GM12864 (cell line): ENCODE results near the gene SLC39A10.
"Not testable (repeated sequence)": the region's sequence is repeated elsewhere in the genome, so short reads cannot be mapped to it uniquely, and the experiment has no call there.

Source experiments
- DNase-seq: peaks from one replicate; pipeline ENCODE4 v3.0.0-alpha.2; 2011; ENCODE audit warnings: low read depth
- H3K4me3 ChIP-seq: 2 replicates; pipeline ENCODE4 v1.5.1; 2011; ENCODE audit warnings: mild to moderate bottlenecking, low read depth, low read length, control low read depth
- CTCF ChIP-seq: IDR thresholded peaks from 2 replicates; pipeline ENCODE4 v1.5.1; 2011; ENCODE audit warnings: low read depth, mild to moderate bottlenecking, moderate library complexity, low read length, control low read depth, inconsistent platforms; ENCODE audit errors: missing control alignments

SLC39A10 gene

GRCh38 chr2:195645413-195645812 lies 11.6 kb upstream of the SLC39A10 start:
- no peak for DNase-seq
- no peak overlapping the region for H3K4me3 ChIP-seq
- no peak for TF ChIP-seq CTCF

GRCh38 chr2:195646424-195646823 lies 10.6 kb upstream of the SLC39A10 start:
- no peak overlapping the region for H3K4me3 ChIP-seq
- TF ChIP-seq CTCF: no peak
- no peak for DNase-seq

GRCh38 chr2:195647302-195647701 lies 9.7 kb upstream of the SLC39A10 start:
- DNase-seq: no peak
- TF ChIP-seq CTCF: no peak
- H3K4me3 ChIP-seq: no peak overlapping the region

- not testable (repeated sequence) for DNase-seq, H3K4me3 ChIP-seq
Observed at GRCh38 chr2:195648370-195648769, 8.7 kb upstream of the SLC39A10 start.

- no peak overlapping the region for H3K4me3 ChIP-seq
- no peak for DNase-seq
- TF ChIP-seq CTCF: no peak
Observed at GRCh38 chr2:195648787-195649186, 8.2 kb upstream of the SLC39A10 start.

- no peak for DNase-seq
- no peak overlapping the region; the same call in 1 of the 2 replicates for H3K4me3 ChIP-seq
- TF ChIP-seq CTCF: no peak
Observed at GRCh38 chr2:195649629-195650190, 7.3 kb upstream of the SLC39A10 start.

GRCh38 chr2:195651046-195651445 lies 6.0 kb upstream of the SLC39A10 start:
- no peak for DNase-seq
- no peak overlapping the region for H3K4me3 ChIP-seq
- TF ChIP-seq CTCF: no peak
